Chondrocyte (in vitro differentiated cells): ENCODE data around the gene SLC25A21. TPM values are rescaled to one million over a fixed set of nuclear protein-coding genes. Genes with fewer than 3 reads are reported as not detected.

Experiments used
- DNase-seq: peaks from one replicate; pipeline ENCODE4 v3.0.0; 2021; ENCODE audit warnings: mixed read lengths, low spot score
- H3K27ac Mint-ChIP-seq: one replicate; pipeline ENCODE4 v1.8.0; 2021; ENCODE audit warnings: mild to moderate bottlenecking, moderate library complexity, mixed read lengths; ENCODE audit not compliant: unreplicated experiment
- H3K27me3 Mint-ChIP-seq: 2 replicates; pipeline ENCODE4 v1.8.0; 2021; ENCODE audit warnings: low read depth, mixed read lengths
- H3K36me3 Mint-ChIP-seq: 2 replicates; pipeline ENCODE4 v1.8.0; 2021; ENCODE audit warnings: low read depth, mixed read lengths
- H3K4me1 Mint-ChIP-seq: 2 replicates; pipeline ENCODE4 v1.8.0; 2021; ENCODE audit warnings: low read depth, mild to moderate bottlenecking, mixed read lengths
- H3K4me3 Mint-ChIP-seq: one replicate; pipeline ENCODE4 v1.8.0; 2021; ENCODE audit warnings: mild to moderate bottlenecking, moderate library complexity, mixed read lengths; ENCODE audit not compliant: unreplicated experiment
- H3K9me3 Mint-ChIP-seq: 2 replicates; pipeline ENCODE4 v1.8.0; 2021; ENCODE audit warnings: low read depth, mixed read lengths
- CTCF ChIP-seq: fragments of 200-600 bp; sonication (generic); IDR thresholded peaks from 2 replicates; pipeline ENCODE4 v1.5.0; 2021; ENCODE audit warnings: antibody characterized with exemption, mild to moderate bottlenecking, moderate library complexity
- total RNA-seq: library from RNA; stranded (reverse); gene quantifications from 3 replicates; pipeline ENCODE4 v1.2.1, GENCODE V29; 2021

Gene SLC25A21
- total RNA-seq, 1 donor from 2014 or later: 0.22 TPM

GRCh38 chr14:36879558-36879957, 292.8 kb downstream of the SLC25A21 start:
- Mint-ChIP-seq H3K9me3 (peaks cover 10% of the 10 kb centered on the region), H3K4me1 (no peaks in the 10 kb centered on the region), H3K27ac (no peak overlapping the region), H3K36me3 (no peaks in the 10 kb centered on the region), H3K27me3 (peaks cover 11% of the 10 kb centered on the region), H3K4me3 (no peak overlapping the region)
- DNase-seq: no peak
- TF ChIP-seq CTCF: no peak

GRCh38 chr14:36874396-36875138, 297.8 kb downstream of the SLC25A21 start:
- H3K9me3 Mint-ChIP-seq: no peaks in the 10 kb centered on the region
- DNase-seq: no peak
- H3K36me3 Mint-ChIP-seq: no peaks in the 10 kb centered on the region
- no peak overlapping the region for H3K27ac Mint-ChIP-seq
- H3K4me3 Mint-ChIP-seq: no peak overlapping the region
- H3K27me3 Mint-ChIP-seq: peaks cover 11% of the 10 kb centered on the region
- H3K4me1 Mint-ChIP-seq: no peaks in the 10 kb centered on the region
- TF ChIP-seq CTCF: no peak

GRCh38 chr14:36870776-36871175, 301.6 kb downstream of the SLC25A21 start:
- Mint-ChIP-seq H3K4me3 (no peak overlapping the region), H3K4me1 (no peaks in the 10 kb centered on the region), H3K27me3 (peaks cover 5% of the 10 kb centered on the region), H3K27ac (no peak overlapping the region), H3K36me3 (no peaks in the 10 kb centered on the region), H3K9me3 (no peaks in the 10 kb centered on the region)
- no peak for TF ChIP-seq CTCF
- no peak for DNase-seq

GRCh38 chr14:36869125-36869524, 303.3 kb downstream of the SLC25A21 start:
- Mint-ChIP-seq H3K4me1 (no peaks in the 10 kb centered on the region), H3K4me3 (no peak overlapping the region), H3K9me3 (no peaks in the 10 kb centered on the region), H3K36me3 (no peaks in the 10 kb centered on the region), H3K27me3 (peaks cover 9% of the 10 kb centered on the region), H3K27ac (no peak overlapping the region)
- no peak for TF ChIP-seq CTCF
- DNase-seq: no peak

- no peaks in the 10 kb centered on the region for H3K9me3 Mint-ChIP-seq
- no peaks in the 10 kb centered on the region for H3K4me1 Mint-ChIP-seq
- H3K27me3 Mint-ChIP-seq: peaks cover 10% of the 10 kb centered on the region
- TF ChIP-seq CTCF: no peak
- H3K36me3 Mint-ChIP-seq: no peaks in the 10 kb centered on the region
- H3K4me3 Mint-ChIP-seq: no peak overlapping the region
- no peak for DNase-seq
- no peak overlapping the region for H3K27ac Mint-ChIP-seq
These were observed 305.5 kb downstream of the SLC25A21 start for GRCh38 chr14:36866867-36867266.
